GM18498 (cell line): Measurements from ENCODE around the gene CLASP1.
"Not testable (repeated sequence)": the region's sequence is repeated elsewhere in the genome, so short reads cannot be mapped to it uniquely, and the experiment has no call there.

Experiments used
- ATAC-seq: cut with Tn5 transposase; IDR thresholded peaks from one replicate; pipeline ENCODE4 v1.9.1; 2021; ENCODE audit warnings: mild to moderate bottlenecking, moderate library complexity; ENCODE audit not compliant: unreplicated experiment

Gene CLASP1

DNA sequence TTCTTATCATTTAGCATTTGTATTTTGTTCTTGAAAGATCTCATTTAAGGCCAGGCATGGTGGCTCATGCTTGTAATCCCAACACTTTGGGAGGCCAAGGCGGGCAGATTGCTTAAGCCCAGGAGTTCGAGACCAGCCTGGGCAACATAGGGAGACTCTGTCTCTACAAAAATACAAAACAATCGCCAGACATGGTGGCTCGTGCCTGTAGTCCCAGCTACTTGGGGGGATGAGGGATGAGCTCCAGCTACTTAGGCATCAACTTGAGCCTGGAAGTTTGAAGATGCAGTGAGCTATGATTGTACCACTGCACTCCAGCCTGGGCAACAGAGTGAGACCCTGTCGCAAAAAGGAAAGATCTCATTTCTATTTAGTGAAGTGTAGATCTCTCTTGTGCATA, 351.4 kb downstream of the CLASP1 start:
- not testable (repeated sequence) for ATAC-seq

DNA sequence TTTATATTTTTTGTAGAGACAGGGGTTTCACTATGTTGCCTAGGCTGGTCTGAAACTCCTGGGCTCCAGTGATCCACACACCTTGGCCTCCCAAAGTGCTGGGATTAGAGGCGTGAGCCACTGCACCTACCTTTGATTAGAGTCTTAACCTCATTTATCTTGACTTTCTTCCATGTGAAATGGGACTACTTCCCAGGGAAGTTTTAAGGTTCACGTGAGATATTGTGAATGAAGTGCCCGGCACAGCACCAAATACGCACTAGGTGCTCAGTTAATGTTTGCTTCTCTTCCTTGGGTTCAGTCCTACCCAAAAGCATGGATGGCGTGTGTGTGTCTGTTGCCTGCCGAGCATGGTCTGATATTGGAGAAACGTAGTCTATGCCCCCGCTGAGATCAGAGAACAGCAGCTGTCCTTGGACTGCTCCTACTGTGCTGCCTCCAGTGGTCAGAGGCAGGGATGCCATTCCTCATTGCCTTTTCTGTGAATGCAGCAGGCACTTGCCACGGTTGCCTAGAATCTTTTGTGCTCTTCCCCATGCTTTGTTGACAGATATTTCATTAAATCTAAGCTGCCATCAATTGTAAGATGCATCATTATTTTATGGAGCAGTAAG, 351.9 kb downstream of the CLASP1 start:
- no peak for ATAC-seq

DNA sequence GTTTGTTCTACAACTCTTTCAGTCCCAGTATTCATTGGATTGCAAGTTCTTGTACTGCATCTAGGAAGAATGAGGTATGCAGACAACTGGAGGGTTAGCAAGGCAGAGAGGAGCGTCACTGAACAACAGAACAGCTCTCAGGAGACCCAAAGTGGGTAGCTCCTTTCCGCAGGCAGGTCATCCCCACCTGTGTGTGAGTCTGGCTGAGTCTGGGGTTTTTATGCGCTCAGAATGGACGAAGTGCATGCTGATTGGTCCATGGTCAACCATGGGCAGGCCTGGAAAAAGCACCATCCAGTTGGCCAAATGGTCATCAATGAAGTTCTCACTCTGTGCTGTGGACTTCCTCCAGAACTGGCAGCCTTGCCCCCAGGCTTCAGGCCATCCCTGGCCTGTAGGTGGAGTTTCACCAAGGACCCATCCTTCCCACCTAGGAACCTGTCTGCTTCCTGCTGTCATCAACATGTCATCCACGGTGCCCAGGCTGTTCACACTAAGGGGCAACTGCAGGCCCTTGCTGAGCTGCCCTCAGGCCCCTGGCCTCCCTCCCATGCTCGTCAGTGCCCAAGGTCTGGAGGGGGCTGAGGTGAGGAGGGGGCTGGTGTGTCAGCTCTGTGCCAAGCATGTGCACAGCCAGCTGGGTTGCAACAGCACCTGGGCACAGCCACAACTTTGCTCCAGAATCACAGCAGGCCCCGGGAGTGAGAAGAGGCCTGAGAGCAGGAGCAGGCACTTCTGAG, 353.2 kb downstream of the CLASP1 start:
- no peak for ATAC-seq

- ATAC-seq = no peak
Observed at GRCh38 chr2:121294881-121295840, 354.1 kb downstream of the CLASP1 start.

- ATAC-seq = no peak
Observed at GRCh38 chr2:121293450-121294325, 355.6 kb downstream of the CLASP1 start.

DNA sequence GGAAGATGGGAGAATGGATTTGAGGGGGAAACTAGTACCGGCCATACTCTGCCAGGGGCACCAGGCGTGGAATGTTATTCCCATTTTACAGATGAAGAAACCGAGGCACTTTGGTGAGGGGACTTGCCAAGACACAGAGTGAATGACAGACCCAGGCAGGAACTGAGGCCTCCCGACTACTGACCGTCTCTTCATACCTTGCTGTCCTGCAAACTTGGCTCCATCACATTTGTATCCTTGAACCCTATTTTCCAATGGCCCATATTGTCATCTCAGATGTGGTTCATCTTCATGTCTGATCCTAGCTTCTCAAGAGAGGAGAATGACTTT, 358.0 kb downstream of the CLASP1 start:
- ATAC-seq = no peak

- no peak for ATAC-seq
Observed at GRCh38 chr2:121289271-121289670, 360.0 kb downstream of the CLASP1 start.

DNA sequence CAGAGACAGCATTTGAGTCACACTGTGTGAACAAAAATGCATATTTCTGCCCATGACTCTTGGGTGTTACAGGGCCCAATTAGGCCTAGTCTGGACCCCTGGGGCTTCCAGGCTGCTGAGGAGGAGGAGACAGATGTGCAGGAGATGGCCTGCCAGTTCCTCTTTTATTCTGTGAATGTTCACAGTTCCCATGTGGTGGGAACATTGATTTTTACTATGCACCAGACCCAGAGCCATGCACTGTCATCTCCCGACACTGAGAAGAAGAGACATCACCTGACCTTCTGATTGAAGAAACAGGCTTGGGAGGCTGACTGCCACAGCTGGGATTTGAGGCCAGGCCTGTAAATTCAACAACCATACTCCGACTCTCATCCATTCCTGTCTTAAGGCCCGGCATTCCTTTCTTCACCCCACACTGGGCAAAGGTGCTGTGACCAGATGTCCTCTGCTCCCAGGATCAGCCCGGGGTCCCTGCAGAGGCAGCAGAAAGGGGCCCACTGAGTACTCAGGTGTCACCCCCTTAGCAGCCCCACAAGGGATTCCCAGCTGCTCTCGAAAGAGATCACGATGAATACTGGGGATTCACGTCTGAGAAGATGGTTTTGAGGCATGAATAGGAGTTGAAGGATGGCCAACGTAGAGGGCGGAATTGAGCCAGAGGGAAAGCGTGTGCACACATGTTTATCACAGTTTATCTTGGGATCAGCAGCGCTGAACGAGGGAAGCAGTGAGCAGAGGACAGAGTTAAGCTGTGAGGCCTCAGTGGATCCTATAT, 360.6 kb downstream of the CLASP1 start:
- ATAC-seq = no peak

DNA sequence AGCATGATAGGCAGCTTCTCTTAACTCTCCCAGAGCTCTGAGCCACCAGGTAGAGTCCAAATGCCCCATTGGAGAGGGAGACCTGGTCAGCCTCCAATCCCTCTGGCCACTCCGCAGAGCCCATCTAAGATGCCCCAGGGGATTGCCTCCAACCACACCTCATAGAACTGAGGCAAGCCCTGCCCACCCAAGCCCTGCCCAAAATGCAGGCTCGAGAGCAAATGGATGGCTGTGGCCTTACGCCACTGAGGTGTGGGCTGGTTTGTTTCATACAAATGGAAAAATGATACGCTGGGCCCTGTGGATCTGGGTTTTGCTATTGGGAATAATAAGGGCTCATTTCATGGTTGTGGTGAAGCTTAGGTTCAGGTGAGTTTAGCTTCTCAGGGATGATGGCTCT, 361.3 kb downstream of the CLASP1 start:
- ATAC-seq = no peak
